CD8-positive, alpha-beta memory T cell (primary cell): ENCODE results near the gene HEPACAM. TPM values are rescaled to one million over a fixed set of nuclear protein-coding genes. Genes with fewer than 3 reads are reported as not detected.
A peak's percentile ranks its signal among the peaks of the same experiment; 100 is the strongest.
"Not testable (repeated sequence)": the region's sequence is repeated elsewhere in the genome, so short reads cannot be mapped to it uniquely, and the experiment has no call there.

Experiments used
- CTCF ChIA-PET: fragments of 350-600 bp; sonication (Branson Sonifier 250); formaldehyde crosslinking; loops from one replicate; lab custom pipeline; 2021; ENCODE audit warnings: antibody characterized with exemption; lab: Charles Lee
- POLR2A ChIA-PET: fragments of 350-600 bp; sonication (Branson Sonifier 250); formaldehyde crosslinking; loops from one replicate; lab custom pipeline; 2021; ENCODE audit warnings: antibody characterized with exemption; lab: Charles Lee
- DNase-seq, 5 donors: peaks; one replicate each; pipeline versions ENCODE4 v3.0.0 to v3.0.0-alpha.2; 2020 to 2022; ENCODE audit warnings: mixed read lengths in 1 of 5
- H3K27ac ChIP-seq: one replicate; pipeline ENCODE4 v1.7.0; 2013; ENCODE audit warnings: low read depth, mild to moderate bottlenecking, low read length, moderate library complexity
- H3K27me3 ChIP-seq: 2 replicates; pipeline ENCODE4 v1.7.0; 2013; ENCODE audit warnings: low read length, mild to moderate bottlenecking; ENCODE audit not compliant: insufficient read depth, poor library complexity, severe bottlenecking
- H3K36me3 ChIP-seq: 2 replicates; pipeline ENCODE4 v1.7.0; 2013; ENCODE audit warnings: mild to moderate bottlenecking, low read length, moderate library complexity; ENCODE audit not compliant: insufficient read depth
- H3K4me1 ChIP-seq: 2 replicates; pipeline ENCODE4 v1.7.0; 2013; ENCODE audit warnings: mild to moderate bottlenecking, low read length, moderate library complexity; ENCODE audit not compliant: insufficient read depth
- H3K4me3 ChIP-seq: 2 replicates; pipeline ENCODE4 v1.7.0; 2013; ENCODE audit warnings: mild to moderate bottlenecking, low read length
- H3K9me3 ChIP-seq: 2 replicates; pipeline ENCODE4 v1.7.0; 2013; ENCODE audit warnings: mild to moderate bottlenecking, low read length
- H3K27ac Mint-ChIP-seq, 8 donors: one replicate each; pipeline ENCODE4 v1.8.0; 2020 to 2021; ENCODE audit warnings: mixed read lengths in 8 of 8, mild to moderate bottlenecking in 6 of 8, inconsistent platforms in 3 of 8, moderate library complexity in 3 of 8
- H3K27me3 Mint-ChIP-seq, 2 donors: one replicate each; pipeline ENCODE4 v1.8.0; 2020 to 2021; ENCODE audit warnings: mixed read lengths in 2 of 2, mild to moderate bottlenecking in 1 of 2, moderate library complexity in 1 of 2
- H3K36me3 Mint-ChIP-seq, 3 donors: one replicate each; pipeline ENCODE4 v1.8.0; 2020 to 2021; ENCODE audit warnings: mixed read lengths in 3 of 3, inconsistent platforms in 1 of 3, mild to moderate bottlenecking in 1 of 3
- H3K4me1 Mint-ChIP-seq, 3 donors: one replicate each; pipeline ENCODE4 v1.8.0; 2020 to 2021; ENCODE audit warnings: mixed read lengths in 3 of 3, inconsistent platforms in 1 of 3, mild to moderate bottlenecking in 1 of 3
- H3K4me3 Mint-ChIP-seq, 7 donors: one replicate each; pipeline ENCODE4 v1.8.0; 2020 to 2021; ENCODE audit warnings: mixed read lengths in 7 of 7, mild to moderate bottlenecking in 6 of 7, moderate library complexity in 4 of 7, inconsistent platforms in 2 of 7
- H3K9me3 Mint-ChIP-seq, 5 donors: one replicate each; pipeline ENCODE4 v1.8.0; 2020 to 2022; ENCODE audit warnings: mixed read lengths in 5 of 5, mild to moderate bottlenecking in 3 of 5, moderate library complexity in 2 of 5, inconsistent platforms in 1 of 5
- polyA plus RNA-seq: library from polyadenylated mRNA; unstranded; fragments of 300-500 nt; fragmentation: Illumina TruSeq; gene quantifications from one replicate; pipeline ENCODE4 v1.2.3, GENCODE V29; 2021
- total RNA-seq, 2 experiments: library from RNA; stranded (reverse); gene quantifications; one replicate each; pipeline ENCODE4 v1.2.3, GENCODE V29; 2021

The HEPACAM gene
- total and polyA plus RNA-seq, 3 experiments from 2014 or later: not detected

DNA sequence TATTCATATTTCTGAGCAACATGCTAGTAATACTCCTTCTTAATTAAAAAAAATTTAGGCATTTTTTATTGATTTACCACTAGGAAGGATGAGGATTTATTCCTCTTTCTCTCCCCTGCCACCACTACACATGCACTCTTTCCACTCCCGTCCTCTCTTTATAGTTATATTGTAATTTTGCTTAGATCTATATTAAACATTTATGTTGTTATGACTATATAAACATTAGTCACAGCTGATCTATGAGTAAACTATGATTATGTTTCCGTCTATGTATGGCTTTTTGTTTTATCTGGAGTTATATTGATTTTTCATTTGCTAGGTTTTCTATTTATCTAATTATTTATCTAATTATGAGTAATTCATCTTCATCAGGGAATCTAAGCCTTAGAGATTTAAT lies 36.0 kb upstream of the HEPACAM start:
- CTCF ChIA-PET: no interaction called here
- Mint-ChIP-seq H3K27ac (no peak overlapping the region), H3K27me3 (no peaks in the 10 kb centered on the region), H3K9me3 (no peaks in the 10 kb centered on the region), H3K4me1 (no peaks in the 10 kb centered on the region), H3K4me3 (no peak overlapping the region), H3K36me3 (peaks cover 0 to 5% (median 4%) of the 10 kb centered on the region in 3 donors)
- H3K4me1 ChIP-seq: no peaks in the 10 kb centered on the region
- H3K36me3 ChIP-seq: no peaks in the 10 kb centered on the region
- no peaks in the 10 kb centered on the region for H3K9me3 ChIP-seq
- POLR2A ChIA-PET: no interaction called here
- H3K4me3 ChIP-seq: no peak overlapping the region
- no peaks in the 10 kb centered on the region for H3K27me3 ChIP-seq
- H3K27ac ChIP-seq: no peak overlapping the region
- DNase-seq: no peak

- POLR2A ChIA-PET: no interaction called here
- no peak for DNase-seq
- Histone ChIP-seq H3K4me3 (no peak overlapping the region), H3K27me3 (no peaks in the 10 kb centered on the region), H3K4me1 (no peaks in the 10 kb centered on the region), H3K27ac (no peak overlapping the region), H3K36me3 (no peaks in the 10 kb centered on the region), H3K9me3 (no peaks in the 10 kb centered on the region)
- CTCF ChIA-PET: no interaction called here
- Mint-ChIP-seq H3K27ac (no peak overlapping the region), H3K36me3 (peaks cover 0 to 5% (median 4%) of the 10 kb centered on the region in 3 donors), H3K4me1 (no peaks in the 10 kb centered on the region), H3K9me3 (no peaks in the 10 kb centered on the region), H3K4me3 (no peak overlapping the region), H3K27me3 (no peaks in the 10 kb centered on the region)
Measured at GRCh38 chr11:124970925-124971324, 35.1 kb upstream of the HEPACAM start.

GRCh38 chr11:124968197-124968596 lies 32.4 kb upstream of the HEPACAM start:
- H3K36me3 ChIP-seq, H3K4me3 Mint-ChIP-seq, H3K36me3 Mint-ChIP-seq: not testable (repeated sequence)

GRCh38 chr11:124961972-124962609 lies 26.2 kb upstream of the HEPACAM start:
- Mint-ChIP-seq H3K36me3 (no peaks in the 10 kb centered on the region), H3K27me3 (no peaks in the 10 kb centered on the region), H3K4me1 (no peaks in the 10 kb centered on the region), H3K9me3 (no peaks in the 10 kb centered on the region), H3K27ac (no peak overlapping the region), H3K4me3 (no peak overlapping the region)
- Histone ChIP-seq H3K36me3 (no peaks in the 10 kb centered on the region), H3K27ac (no peak overlapping the region), H3K9me3 (no peaks in the 10 kb centered on the region), H3K27me3 (no peaks in the 10 kb centered on the region), H3K4me1 (no peaks in the 10 kb centered on the region), H3K4me3 (no peak overlapping the region)
- POLR2A ChIA-PET: no interaction called here
- CTCF ChIA-PET: interaction anchor here (0.9 to 4.9 kb wide), 2 partner anchors 162 to 180 kb away, joined by 3 to 30 read pairs; no protein-coding TSS in a partner anchor
- DNase-seq: peak in 2 of 5 donors; percentile 59 to 60

More at GRCh38 chr11:124968197-124968596, 32.4 kb upstream of the HEPACAM start:
- H3K27ac Mint-ChIP-seq, H3K9me3 Mint-ChIP-seq, H3K27ac ChIP-seq, DNase-seq, H3K4me3 ChIP-seq, H3K9me3 ChIP-seq, H3K27me3 Mint-ChIP-seq, H3K4me1 Mint-ChIP-seq, H3K4me1 ChIP-seq, POLR2A ChIA-PET, H3K27me3 ChIP-seq: not testable (repeated sequence)
- CTCF ChIA-PET: interaction anchor here (2.2 kb wide), 1 partner anchor 174 kb away, joined by 6 read pairs; no protein-coding TSS in a partner anchor

- Histone ChIP-seq H3K4me3 (no peak overlapping the region), H3K27ac (no peak overlapping the region), H3K4me1 (peaks cover 41% of the 10 kb centered on the region), H3K9me3 (no peaks in the 10 kb centered on the region), H3K27me3 (no peaks in the 10 kb centered on the region), H3K36me3 (no peaks in the 10 kb centered on the region)
- ChIA-PET POLR2A (no interaction called here), CTCF (interaction anchor here (1.3 to 2.1 kb wide), 3 partner anchors 17 to 187 kb away, joined by 3 to 10 read pairs (median 6); no protein-coding TSS in a partner anchor)
- H3K27me3 Mint-ChIP-seq: no peaks in the 10 kb centered on the region
- no peaks in the 10 kb centered on the region for H3K36me3 Mint-ChIP-seq
- no peaks in the 10 kb centered on the region for H3K4me1 Mint-ChIP-seq
- no peaks in the 10 kb centered on the region for H3K9me3 Mint-ChIP-seq
- H3K27ac Mint-ChIP-seq: peak overlapping the region in 3 of 8 donors; percentile 5 to 40 (median 16)
- no peak overlapping the region for H3K4me3 Mint-ChIP-seq
- no peak for DNase-seq
Measured at GRCh38 chr11:124955035-124955434, 19.2 kb upstream of the HEPACAM start.

GRCh38 chr11:124954590-124954955 lies 18.7 kb upstream of the HEPACAM start:
- Histone ChIP-seq H3K36me3 (no peaks in the 10 kb centered on the region), H3K27me3 (no peaks in the 10 kb centered on the region), H3K4me1 (peaks cover 45% of the 10 kb centered on the region), H3K4me3 (peak overlapping the region; percentile 94), H3K9me3 (no peaks in the 10 kb centered on the region), H3K27ac (peak overlapping the region; percentile 81)
- no peaks in the 10 kb centered on the region for H3K36me3 Mint-ChIP-seq
- H3K27ac Mint-ChIP-seq: no peak overlapping the region
- H3K4me3 Mint-ChIP-seq: no peak overlapping the region
- H3K27me3 Mint-ChIP-seq: no peaks in the 10 kb centered on the region
- no peak for DNase-seq
- CTCF ChIA-PET: interaction anchor here (1.3 to 2.1 kb wide), 4 partner anchors 17 to 187 kb away, joined by 3 to 20 read pairs (median 8); no protein-coding TSS in a partner anchor
- H3K9me3 Mint-ChIP-seq: peaks cover 0 to 2% (median 0%) of the 10 kb centered on the region in 5 donors
- POLR2A ChIA-PET: interaction anchor here (0.6 to 1.8 kb wide), 3 partner anchors 78 to 191 kb away, joined by 5 to 17 read pairs (median 8); partner anchors contain the start of gene TMEM218
- H3K4me1 Mint-ChIP-seq: peaks cover 0 to 1% (median 0%) of the 10 kb centered on the region in 3 donors

DNA sequence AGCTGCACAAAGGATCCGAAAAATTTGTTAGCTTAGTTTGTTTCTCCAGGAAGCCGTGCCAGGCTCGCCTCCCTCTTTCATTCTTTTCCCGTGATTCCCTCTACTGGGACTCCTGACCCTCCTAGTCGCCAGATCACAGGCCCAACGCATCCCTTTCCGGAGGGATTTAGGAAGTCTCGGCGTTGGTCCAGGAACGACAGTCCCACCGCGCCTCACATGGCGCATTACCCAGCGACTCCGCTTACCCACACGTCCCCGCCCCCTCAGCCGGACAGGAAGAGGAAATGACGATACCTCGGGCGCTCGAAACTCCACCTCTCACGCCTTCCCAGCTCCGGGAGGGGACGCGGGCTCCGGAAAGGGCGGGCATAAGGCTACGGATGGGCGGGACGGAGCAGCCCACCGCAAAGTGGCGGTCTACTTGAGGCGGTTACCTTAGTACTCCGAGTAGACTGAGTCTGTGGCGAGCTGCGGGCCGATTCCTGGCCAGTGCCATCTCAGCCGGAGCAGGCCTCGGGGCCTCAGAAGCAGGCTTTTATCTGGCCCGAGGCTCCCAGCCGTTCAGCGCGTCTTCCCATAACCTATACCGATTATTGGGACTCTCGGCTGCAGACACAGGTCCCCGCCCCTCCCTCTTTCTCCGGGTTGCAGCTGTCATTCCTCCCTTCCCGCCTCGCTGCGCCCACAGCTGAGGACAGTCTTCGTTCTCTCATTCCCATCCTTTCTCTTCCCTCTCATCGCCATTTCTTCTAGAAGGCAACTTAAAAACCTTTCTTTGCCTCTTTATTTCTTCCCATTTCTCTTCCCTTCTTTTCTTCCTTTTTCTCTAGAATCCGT lies 18.1 kb upstream of the HEPACAM start, which contains the start of gene CCDC15:
CCDC15 (plus strand) TSS at position 450 of the 837 bp plus-strand sequence. CDS start 531 bp downstream, outside the sequence.
- Mint-ChIP-seq H3K36me3 (no peaks in the 10 kb centered on the region), H3K27ac (no peak within 1 kb of the TSS)

More for the DNA sequence above, 18.1 kb upstream of the HEPACAM start, which contains the start of gene CCDC15:
- Histone ChIP-seq H3K9me3 (no peaks in the 10 kb centered on the region), H3K4me3 (peak within 1 kb of the TSS; percentile 94), H3K36me3 (no peaks in the 10 kb centered on the region), H3K27me3 (no peaks in the 10 kb centered on the region), H3K27ac (peak within 1 kb of the TSS; percentile 81), H3K4me1 (peaks cover 51% of the 10 kb centered on the region)
- ChIA-PET CTCF (interaction anchor here (0.8 to 2.1 kb wide), 10 partner anchors 16 to 210 kb away, joined by 3 to 20 read pairs (median 4); partner anchors contain the start of gene TMEM218), POLR2A (interaction anchor here (0.6 to 1.8 kb wide), 6 partner anchors 10 to 615 kb away, joined by 3 to 17 read pairs (median 6); partner anchors contain the start of genes EI24 and TMEM218)
- peak; percentile 92 to 96 (median 94) for DNase-seq
- no peak within 1 kb of the TSS for H3K4me3 Mint-ChIP-seq
- no peaks in the 10 kb centered on the region for H3K27me3 Mint-ChIP-seq
- H3K4me1 Mint-ChIP-seq: peaks cover 0 to 6% (median 4%) of the 10 kb centered on the region in 3 donors
- H3K9me3 Mint-ChIP-seq: peaks cover 0 to 4% (median 0%) of the 10 kb centered on the region in 5 donors
